GM19240 (cell line): ENCODE results near the gene UNC13B.
"Not testable (repeated sequence)": the region's sequence is repeated elsewhere in the genome, so short reads cannot be mapped to it uniquely, and the experiment has no call there.

Experiments
- DNase-seq: peaks from one replicate; pipeline ENCODE4 v3.0.0; 2011; ENCODE audit warnings: low spot score; ENCODE audit not compliant: insufficient read length

The UNC13B gene

DNA sequence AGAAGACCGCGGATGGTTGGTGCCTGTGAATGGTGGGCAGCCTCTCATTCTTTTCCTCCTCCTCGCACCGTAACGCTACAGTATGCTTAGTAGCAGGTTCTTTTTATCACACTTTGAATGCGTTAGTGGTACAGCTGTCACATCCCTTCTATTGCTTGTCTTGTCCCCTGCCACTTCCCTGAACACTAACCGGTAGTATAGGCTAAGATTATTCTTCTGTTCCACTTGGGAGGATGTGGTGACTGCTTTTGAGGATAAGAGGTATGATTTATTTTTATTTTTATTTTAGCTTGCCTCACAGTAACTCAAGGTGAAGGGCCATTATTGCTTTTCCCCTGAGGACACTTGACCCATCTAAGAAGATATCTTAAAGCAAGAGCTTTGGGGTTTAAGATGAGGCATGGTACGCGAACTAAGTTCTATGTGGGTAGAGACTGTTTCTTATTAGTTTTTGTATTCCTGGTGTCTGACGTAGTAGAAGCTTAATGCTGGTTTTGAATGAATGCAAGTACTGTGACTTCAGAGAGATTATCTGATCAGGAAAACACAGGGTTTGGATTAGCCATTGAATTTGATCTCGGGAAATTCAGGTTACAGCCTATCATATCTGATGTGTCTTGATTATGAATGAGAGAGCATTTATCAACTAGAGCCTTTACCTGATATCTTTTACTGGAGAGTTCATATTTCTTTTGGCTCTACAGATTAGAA is 951 bp downstream of the UNC13B start:
- DNase-seq = no peak

DNA sequence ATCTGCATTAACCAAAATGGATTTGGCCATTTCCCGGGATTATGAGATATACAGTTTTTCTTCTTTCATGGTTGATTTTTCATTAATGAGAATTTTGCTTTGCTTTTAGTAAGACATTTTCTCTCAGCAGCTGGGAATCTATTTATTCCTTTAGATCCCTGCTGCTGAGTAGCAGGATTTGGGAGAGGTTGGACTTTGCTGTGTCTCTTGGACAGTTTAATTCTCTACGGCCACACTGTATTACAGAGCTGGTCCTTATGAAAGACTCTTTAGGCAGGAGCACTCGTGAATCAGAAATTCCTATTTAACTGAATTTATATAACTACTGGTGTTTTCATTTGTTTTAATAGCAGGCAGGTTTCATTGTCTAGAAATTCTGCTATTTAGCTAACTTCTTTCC is 1.6 kb downstream of the UNC13B start:
- no peak for DNase-seq

DNA sequence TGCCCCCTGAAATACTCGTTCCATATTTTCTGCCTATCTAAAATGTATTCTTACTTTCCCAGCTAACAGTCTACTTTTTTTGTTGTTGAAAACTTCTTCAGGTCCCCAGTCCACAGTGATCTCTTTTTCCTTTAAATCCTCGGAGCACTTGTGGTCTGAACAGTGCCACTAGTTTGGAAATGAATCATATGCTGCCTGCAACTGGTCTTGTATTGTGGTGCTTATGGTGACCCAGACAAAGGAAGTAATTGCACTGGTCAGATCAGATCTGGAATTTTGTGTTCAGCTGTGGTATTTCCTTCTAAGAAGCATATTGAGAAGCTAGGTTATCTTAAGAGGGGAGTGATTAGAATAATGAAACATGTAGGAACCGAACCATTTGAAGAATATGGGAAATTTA is 2.9 kb downstream of the UNC13B start:
- DNase-seq = no peak

DNA sequence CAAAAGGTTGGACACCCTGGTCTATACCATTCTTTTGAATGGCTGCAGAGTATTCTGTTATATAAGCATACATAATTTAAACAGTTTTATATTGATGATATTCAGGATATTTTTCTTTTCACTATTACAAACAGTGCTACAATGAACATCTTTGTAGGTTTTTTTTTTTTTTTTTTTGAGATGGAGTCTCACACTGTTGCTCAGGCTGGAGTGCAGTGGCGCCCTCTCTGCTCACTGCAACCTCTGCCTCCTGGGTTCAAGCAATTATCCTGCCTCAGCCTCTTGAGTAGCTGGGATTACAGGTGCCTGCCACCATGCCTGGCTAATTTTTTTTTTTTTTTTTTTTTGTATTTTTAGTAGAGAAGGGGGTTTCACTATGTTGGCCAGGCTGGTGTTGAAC is 5.6 kb downstream of the UNC13B start:
- DNase-seq = not testable (repeated sequence)

DNA sequence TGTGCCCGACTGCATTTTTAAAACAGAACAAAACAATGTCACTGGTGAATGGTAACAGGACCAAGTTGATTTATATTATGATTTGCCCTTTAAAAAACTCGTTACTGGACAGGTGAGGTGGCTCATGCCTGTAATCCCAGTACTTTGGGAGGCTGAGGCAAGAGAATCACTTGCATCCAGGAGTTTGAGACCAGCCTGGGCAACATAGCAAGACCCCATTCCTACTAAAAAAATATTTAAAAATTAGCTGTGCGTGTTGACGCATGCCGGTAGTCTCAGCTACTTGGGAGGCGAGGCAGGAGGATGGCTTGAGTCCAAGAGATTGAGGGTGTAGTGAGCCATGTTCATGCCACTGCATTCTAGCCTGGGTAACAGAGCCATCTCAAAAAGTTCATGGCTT is 7.2 kb downstream of the UNC13B start:
- no peak for DNase-seq

DNA sequence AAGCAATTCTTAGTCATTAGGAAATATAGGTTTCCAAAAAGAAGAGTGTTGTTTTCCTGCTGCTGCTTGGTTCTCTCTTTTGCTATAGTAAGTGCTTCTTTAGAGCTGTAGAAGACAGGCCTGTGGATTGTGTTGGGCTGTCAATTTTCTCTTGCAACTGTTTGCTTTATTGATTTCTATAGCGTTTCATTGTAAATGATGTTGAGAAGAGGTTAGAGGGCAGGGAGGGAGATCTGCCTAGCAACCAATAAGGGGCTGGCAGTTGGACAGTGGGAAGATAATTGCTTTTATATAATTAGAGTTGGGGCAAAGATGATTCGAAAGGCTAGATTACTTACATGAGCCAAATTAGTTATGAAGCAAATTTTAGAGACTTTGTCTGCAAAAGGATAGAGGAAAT is 11.1 kb downstream of the UNC13B start:
- DNase-seq = no peak

DNA sequence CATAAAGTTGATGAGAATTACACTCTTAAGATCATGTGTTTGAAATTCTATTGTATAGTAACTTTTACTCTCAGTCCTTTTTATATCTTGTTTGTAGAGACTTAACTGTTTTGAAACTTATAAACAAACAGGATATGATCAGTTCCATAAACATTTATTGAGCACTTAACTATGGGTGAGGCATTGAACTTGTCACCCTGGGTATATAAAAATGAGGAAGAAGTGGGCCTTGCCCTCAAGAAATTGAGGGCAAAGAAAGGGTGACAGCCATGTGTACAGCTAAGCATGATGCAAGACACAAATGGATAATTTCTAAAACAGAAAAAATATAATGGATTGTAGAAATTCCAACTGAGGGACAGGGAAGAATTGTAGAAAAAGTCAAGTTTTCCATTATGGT is 15.7 kb downstream of the UNC13B start:
- no peak for DNase-seq

DNA sequence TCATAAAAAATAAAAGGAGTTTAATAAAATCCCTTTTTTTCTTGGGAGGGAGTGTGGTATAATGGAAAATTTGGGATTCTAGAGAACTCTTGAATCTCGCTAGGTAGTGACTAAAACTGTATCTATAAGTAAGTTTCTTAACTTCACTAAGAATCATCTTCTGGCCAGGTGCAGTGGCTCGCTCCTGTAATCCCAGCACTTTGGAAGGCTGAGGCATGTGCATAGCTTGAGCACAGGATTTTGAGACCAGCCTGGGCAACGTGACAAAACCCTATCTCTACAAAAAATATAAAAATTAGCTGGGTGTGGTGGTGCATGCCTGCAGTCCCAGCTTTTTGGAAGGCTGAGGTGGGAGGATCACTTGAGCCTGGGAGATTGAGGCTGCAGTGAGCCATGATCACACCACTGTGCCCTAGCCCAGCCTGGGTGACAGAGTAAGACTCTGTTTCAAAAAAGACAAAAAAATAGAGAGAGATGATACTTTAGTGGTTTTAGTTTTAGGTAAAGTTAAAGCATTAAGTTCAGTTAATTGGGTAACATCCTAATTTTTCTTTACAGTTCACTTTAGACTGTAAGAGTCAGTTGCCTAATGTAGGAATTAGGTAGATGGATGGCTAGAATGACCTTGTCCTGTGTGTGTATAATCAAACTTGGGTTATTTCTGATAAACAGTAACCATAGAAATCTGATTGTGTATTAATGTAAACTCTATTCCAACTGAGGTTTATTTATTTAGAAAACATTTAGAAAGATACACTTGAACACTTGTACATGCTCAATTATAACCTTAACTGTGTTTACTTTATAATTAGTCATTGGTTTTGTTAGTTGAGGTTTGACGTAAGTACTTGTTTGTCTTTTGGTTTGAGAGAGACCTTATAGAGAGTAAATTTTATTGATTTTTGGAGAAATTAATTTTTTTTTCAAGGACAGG is 17.8 kb downstream of the UNC13B start:
- no peak for DNase-seq

DNA sequence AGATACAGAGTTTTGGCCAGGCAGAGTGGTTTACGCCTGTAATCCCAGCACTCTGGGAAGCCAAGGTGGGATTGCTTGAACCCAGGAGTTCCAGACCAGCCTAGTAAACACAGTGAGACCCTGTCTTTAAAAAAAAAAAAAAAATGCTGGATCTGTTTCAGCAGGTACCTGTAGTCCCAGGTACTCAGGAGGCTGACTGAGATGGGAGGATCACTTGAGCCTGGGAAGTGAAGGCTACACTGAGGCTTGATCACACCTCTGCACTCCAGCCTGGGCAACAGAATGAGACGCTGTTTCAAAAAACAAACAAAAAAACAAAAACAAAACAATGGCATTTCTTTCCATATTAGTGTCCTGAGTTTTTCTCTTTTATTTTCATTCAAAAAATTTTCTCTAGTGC is 19.0 kb downstream of the UNC13B start:
- DNase-seq = no peak

DNA sequence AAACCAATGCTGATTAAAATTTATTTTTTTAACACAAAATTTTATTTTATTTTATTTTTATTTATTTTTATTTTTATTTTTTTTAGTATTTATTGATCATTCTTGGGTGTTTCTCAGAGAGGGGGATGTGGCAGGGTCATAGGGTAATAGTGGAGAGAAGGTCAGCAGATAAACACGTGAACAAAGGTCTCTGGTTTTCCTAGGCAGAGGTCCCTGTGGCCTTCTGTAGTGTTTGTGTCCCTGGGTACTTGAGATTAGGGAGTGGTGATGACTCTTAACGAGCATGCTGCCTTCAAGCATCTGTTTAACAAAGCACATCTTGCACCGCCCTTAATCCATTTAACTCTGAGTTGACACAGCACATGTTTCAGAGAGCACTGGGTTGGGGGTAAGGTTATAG is 20.6 kb downstream of the UNC13B start:
- DNase-seq = not testable (repeated sequence)

DNA sequence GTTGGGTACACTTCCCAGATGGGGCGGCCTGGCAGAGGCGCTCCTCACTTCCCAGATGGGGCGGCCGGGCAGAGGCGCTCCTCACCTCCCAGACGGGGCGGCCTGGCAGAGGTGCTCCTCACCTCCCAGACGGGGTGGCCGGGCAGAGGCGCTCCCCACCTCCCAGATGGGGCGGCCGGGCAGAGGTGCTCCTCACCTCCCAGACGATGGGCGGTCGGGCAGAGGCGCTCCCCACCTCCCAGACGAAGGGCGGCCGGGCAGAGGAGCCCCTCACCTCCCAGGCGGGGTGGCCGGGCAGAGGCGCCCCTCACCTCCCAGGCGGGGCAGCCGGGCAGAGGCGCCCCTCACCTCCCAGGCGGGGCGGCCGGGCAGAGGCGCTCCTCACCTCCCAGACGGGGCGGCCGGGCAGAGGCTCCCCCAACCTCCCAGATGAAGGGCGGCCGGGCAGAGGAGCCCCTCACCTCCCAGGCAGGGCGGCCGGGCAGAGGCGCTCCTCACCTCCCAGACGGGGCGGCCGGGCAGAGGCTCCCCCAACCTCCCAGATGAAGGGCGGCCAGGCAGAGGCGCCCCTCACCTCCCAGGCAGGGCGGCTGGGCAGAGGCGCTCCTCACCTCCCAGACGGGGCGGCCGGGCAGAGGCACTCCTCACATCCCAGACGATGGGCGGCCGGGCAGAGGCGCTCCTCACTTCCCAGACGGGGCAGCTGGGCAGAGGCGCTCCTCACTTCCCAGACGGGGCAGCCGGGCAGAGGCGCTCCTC is 21.4 kb downstream of the UNC13B start:
- not testable (repeated sequence) for DNase-seq

DNA sequence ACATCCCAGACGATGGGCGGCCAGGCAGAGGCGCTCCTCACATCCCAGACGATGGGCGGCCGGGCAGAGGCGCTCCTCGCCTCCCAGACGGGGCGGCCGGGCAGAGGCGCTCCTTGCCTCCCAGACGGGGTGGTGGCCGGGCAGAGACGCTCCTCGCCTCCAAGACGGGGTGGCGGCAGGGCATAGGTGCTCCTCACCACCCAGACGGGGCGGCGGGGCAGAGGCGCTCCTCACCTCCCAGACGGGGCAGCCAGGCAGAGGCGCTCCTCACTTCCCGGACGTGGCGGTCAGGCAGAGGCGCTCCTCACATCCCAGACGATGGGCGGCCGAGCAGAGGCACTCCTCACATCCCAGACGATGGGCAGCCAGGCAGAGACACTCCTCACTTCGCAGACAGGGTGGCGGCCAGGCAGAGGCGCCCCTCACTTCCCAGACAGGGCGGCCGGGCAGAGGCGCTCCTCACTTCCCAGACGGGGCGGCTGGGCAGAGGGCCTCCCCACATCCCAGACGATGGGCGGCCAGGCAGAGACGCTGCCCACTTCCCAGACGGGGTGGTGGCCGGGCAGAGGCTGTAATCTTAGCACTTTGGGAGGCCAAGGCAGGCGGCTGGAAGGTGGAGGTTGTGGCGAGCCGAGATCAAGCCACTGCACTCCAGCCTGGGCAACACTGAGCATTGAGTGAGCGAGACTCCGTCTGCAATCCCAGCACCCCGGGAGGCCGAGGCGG is 22.1 kb downstream of the UNC13B start:
- DNase-seq = not testable (repeated sequence)

DNA sequence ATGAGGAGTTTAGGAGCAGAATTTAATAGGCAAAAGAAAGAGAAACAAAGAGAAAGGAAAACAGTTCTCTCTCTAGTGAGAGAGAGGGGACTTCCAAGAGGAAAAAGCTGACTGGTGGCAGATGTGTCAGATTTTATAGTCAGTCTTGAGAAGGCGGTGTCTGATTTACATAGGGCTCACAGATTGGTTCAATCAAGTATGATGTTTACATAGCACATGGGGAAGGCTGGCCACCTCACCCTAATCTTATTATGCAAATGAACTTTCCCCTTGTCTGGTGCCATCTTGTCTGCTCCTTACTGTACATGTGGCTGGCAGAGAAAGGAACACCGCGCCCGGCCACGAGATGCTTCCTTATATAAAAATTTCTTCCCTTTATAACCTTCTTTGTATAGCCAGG is 24.7 kb downstream of the UNC13B start:
- DNase-seq = no peak

DNA sequence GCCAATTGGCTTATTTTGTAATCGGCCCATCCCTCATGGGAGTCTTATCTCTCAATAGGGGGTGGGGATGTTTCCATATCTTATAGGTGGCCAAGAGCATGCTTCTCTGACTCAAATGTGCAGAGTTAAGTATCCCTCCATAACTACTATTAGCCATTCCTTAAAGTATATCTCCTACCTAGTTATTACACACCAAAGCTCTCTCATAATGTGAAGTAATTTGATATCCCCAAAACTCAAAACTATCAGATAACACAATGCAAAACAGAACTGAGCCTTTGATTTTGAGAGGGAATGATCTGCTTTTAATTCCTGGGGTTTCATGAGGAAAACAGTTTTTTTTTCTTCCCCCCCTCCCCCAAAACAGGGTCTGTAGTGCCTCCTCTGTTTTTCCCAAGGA is 28.4 kb downstream of the UNC13B start:
- no peak for DNase-seq

DNA sequence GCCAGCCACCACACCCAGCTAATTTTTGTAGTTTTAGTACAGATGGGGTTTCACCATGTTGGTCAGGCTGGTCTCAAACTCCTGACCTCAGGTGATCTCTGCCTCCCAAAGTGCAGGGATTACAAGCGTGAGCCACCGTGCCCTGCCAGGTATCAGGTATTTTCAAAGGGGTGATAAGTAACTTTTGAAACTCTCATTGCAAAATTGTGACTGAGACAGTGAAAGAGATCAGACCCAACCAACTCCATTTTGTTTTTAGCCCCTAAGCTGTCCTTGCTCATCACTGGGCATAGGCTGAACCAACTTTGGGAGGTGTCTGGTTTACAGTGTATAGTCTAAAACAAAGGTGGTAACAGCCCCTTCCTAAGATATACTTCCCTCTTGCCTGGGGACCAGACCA is 29.3 kb downstream of the UNC13B start:
- DNase-seq = no peak

DNA sequence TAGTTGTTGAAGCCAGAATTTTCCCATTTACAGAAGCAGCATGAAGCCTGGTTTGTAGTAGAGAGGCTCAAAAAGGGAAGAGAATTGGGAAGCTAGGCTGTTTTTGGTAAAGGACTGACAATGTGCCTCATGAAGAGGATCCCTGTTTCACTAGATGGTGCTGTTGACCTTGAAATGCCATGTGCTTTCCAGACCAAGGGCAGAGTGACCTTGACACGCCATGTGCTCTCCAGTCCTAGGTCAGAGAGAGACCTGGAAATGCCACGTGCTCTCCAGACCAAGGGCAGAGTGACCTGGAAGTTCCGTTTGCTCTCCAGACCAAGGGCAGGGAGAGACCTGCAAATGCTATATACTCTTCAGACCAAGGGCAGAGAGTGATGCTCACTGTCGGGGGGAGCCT is 32.0 kb downstream of the UNC13B start:
- DNase-seq = no peak

DNA sequence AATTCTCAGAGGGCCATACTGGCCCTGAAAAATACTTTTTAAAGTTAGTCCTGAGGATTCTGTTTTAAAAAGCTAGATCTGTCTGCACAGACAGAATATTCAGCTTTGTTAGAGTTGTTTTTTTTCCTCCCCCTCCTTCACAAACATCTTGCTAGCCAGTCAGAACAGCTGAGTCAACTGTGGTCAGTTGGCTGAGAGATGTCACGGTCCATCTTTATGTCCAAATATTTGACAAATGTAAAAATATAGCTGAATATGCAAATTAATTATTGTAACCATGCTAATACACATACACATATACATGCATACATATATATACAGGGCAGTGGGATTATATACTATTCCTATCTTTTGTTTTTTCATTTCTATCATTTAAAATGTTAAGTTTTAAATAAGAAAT is 33.9 kb downstream of the UNC13B start:
- no peak for DNase-seq

DNA sequence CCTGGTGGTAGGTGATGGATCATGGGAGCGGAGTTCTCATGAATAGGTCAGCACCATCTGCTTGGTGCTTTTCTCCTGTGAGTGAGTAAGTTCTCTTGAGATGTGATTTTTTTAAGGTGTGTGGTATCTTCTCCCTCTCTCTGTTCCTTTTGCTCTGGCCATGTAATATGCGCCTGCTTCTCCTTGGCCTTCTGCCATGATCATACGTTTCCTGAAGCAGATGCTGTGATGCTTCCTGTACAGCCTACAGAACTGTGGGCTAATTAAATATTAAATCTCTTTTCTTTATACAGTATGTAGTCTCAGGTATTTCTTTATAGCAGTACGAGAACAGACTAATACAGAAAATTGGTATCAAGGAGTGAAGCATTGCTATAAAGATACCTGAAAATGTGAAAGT is 36.4 kb downstream of the UNC13B start:
- DNase-seq = no peak

DNA sequence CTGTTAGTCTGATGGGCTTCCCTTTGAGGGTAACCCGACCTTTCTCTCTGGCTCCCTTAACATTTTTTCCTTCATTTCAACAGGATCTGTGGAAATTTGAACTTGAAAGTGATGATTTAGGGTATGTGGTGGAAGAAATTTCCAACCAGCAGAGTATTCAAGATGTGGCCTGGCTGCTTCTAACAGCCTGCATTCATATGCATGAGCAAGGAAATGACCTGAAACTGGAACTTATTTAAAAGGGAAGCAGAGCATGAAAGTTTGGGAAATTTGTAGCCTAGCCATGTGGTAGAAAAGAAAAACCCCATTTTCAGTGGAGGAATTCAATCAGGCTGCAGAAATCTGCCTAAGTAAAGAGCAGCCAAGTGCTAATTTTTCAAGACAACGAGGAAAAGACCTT is 41.7 kb downstream of the UNC13B start:
- no peak for DNase-seq

DNA sequence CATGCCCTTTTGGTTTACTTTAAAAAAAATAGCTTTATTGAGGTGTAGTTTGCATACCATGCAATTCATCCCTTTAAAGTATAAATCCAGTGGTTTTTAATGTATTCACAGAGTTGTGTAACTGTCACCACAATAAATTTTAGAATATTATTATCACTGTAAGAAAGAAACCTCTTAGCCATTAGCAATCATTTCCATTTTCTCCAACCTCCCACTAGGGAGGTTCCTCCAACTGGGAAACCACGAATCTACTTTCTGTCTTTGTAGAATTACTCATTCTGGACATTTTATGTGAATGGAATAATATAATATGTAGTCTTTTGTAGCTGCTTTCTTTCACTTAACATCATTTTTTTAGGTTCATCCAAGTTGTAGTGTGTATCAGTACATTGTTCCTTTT is 43.5 kb downstream of the UNC13B start:
- no peak for DNase-seq

DNA sequence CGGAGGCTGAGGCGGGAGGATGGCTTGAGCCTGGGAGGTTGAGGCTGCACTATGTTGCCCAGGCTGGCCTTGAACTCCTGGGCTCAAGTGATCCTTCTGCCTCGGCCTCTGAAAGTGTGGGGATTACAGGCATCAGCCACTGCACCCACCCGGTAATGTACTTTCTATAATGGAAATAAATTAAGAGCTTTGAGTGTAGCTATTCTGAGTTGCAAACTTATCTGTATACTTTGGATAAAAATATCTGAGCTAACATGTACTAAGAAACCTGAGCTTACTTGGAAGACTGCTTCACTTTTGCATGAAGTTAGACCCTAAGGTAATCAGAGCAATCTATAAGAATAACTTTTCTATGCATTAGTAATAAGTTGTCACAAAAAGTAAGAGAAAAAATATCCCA is 50.0 kb downstream of the UNC13B start:
- no peak for DNase-seq
